HCT116 (cell line): ENCODE results near the gene CSNK2A2. TPM values are rescaled to one million over a fixed set of nuclear protein-coding genes. Genes with fewer than 3 reads are reported as not detected.

Experiments
- ATAC-seq: fragments of 200-7000 bp; cut with Tn5 transposase; 2 replicates; pipeline ENCODE4 v1.9.1; 2020; ENCODE audit warnings: mild to moderate bottlenecking, moderate library complexity
- BruUV-seq: library from RNA; stranded (reverse); fragments of 400-500 nt; replicated peaks from 2 replicates; lab custom pipeline; 2021; lab: Mats Ljungman, UMichigan
- CTCF ChIA-PET: fragments of 300-600 bp; sonication (Branson Sonifier 250); formaldehyde crosslinking; loops from one replicate; lab custom pipeline; 2021; ENCODE audit warnings: antibody characterized with exemption; lab: Charles Lee
- POLR2A ChIA-PET: fragments of 300-600, 350-600 bp; sonication (Branson Sonifier 250); formaldehyde crosslinking; loops from one replicate; lab custom pipeline; 2021; ENCODE audit warnings: antibody characterized with exemption; lab: Charles Lee
- RAD21 ChIA-PET, 2 experiments: fragments of 300-600 bp; sonication (Branson Sonifier 250); formaldehyde crosslinking; loops; one replicate each; lab custom pipeline; 2023; ENCODE audit warnings: low total read pairs in 2 of 2; ENCODE audit not compliant: uncharacterized antibody in 2 of 2, unreplicated experiment in 2 of 2, low non-redundant PET in 1 of 2; lab: Charles Lee
- DNase-seq: peaks from one replicate; pipeline ENCODE4 v3.0.0-alpha.2; 2010; ENCODE audit warnings: low read depth, low spot score
- H2AFZ ChIP-seq: fragments of 200-600 bp; shearing (Covaris generic), sonication (generic); 2 replicates; pipeline ENCODE4 v1.6.1; 2017; ENCODE audit warnings: low read depth, mixed run types, mixed read lengths, antibody characterized with exemption, low read length; ENCODE audit not compliant: poor library complexity, severe bottlenecking
- H3K27ac ChIP-seq: 2 replicates; pipeline ENCODE4 v1.5.1; 2012; ENCODE audit warnings: low read depth, low read length
- H3K27me3 ChIP-seq: fragments of 200-600 bp; sonication (generic); 2 replicates; pipeline ENCODE4 v1.6.1; 2016; ENCODE audit warnings: mixed run types, low read length, mixed read lengths; ENCODE audit not compliant: insufficient read depth
- H3K36me3 ChIP-seq, 2 experiments: fragments of 200-500 bp in 1 of 2; fragments of 200-600 bp in 1 of 2; sonication (Bioruptor generic) in 1 of 2; sonication (generic) in 1 of 2; 2 replicates each; pipeline versions ENCODE4 v1.5.1 to v1.6.1; 2014 to 2016; ENCODE audit warnings: low read length in 2 of 2, inconsistent platforms in 1 of 2, mixed read lengths in 1 of 2, mixed run types in 1 of 2; ENCODE audit not compliant: insufficient read depth in 2 of 2, control insufficient read depth in 1 of 2
- H3K4me1 ChIP-seq, 2 experiments: fragments of 200-600 bp in 1 of 2; sonication (generic) in 1 of 2; 2 replicates each; pipeline versions ENCODE4 v1.5.1 to v1.6.1; 2012 to 2017; ENCODE audit warnings: low read length in 2 of 2, inconsistent platforms in 1 of 2, mild to moderate bottlenecking in 1 of 2, mixed read lengths in 1 of 2, mixed run types in 1 of 2, moderate library complexity in 1 of 2; ENCODE audit not compliant: insufficient read depth in 2 of 2, control insufficient read depth in 1 of 2
- H3K4me2 ChIP-seq: fragments of 200-600 bp; sonication (generic); 2 replicates; pipeline ENCODE4 v1.6.1; 2017; ENCODE audit warnings: mixed run types, low read length, mixed read lengths
- H3K4me3 ChIP-seq, 2 experiments: fragments of 200-600 bp in 1 of 2; sonication (generic) in 1 of 2; replicated peaks in 1 of 2; 2 replicates each; pipeline ENCODE4 v1.5.1; 2011 to 2016; ENCODE audit warnings: low read length in 2 of 2, control low read depth in 1 of 2, low read depth in 1 of 2, mild to moderate bottlenecking in 1 of 2, mixed read lengths in 1 of 2, mixed run types in 1 of 2
- H3K79me2 ChIP-seq: fragments of 200-600 bp; sonication (generic); 2 replicates; pipeline ENCODE4 v1.6.1; 2017; ENCODE audit warnings: mild to moderate bottlenecking, mixed run types, low read length, moderate library complexity, mixed read lengths; ENCODE audit not compliant: insufficient read depth
- H3K9ac ChIP-seq: fragments of 200-600 bp; sonication (generic); 2 replicates; pipeline ENCODE4 v1.6.1; 2016; ENCODE audit warnings: low read length, mixed read lengths
- H3K9me2 ChIP-seq: fragments of 200-600 bp; sonication (generic), shearing (Covaris generic); 2 replicates; pipeline ENCODE4 v1.6.1; 2017; ENCODE audit warnings: mixed run types, mild to moderate bottlenecking, moderate library complexity; ENCODE audit not compliant: insufficient read depth
- H3K9me3 ChIP-seq, 2 experiments: fragments of 200-500 bp in 1 of 2; fragments of 200-600 bp in 1 of 2; sonication (Bioruptor generic) in 1 of 2; sonication (generic) in 1 of 2; 2 replicates each; pipeline ENCODE4 v1.6.1; 2014 to 2017; ENCODE audit warnings: low read length in 2 of 2, mixed read lengths in 2 of 2, inconsistent platforms in 1 of 2, low read depth in 1 of 2, mild to moderate bottlenecking in 1 of 2, mixed run types in 1 of 2, moderate library complexity in 1 of 2; ENCODE audit not compliant: control insufficient read depth in 1 of 2, insufficient read depth in 1 of 2
- H4K20me1 ChIP-seq: fragments of 200-600 bp; sonication (generic), shearing (Covaris generic); 2 replicates; pipeline ENCODE4 v1.6.1; 2017; ENCODE audit warnings: mixed run types, mild to moderate bottlenecking, moderate library complexity; ENCODE audit not compliant: insufficient read depth
- CBX3 ChIP-seq: IDR thresholded peaks from 2 replicates; pipeline ENCODE4 v1.6.1; 2012; ENCODE audit warnings: low read depth
- CEBPB ChIP-seq: IDR thresholded peaks from 2 replicates; pipeline ENCODE4 v1.6.1; 2012; ENCODE audit warnings: low read depth
- EGR1 ChIP-seq: IDR thresholded peaks from 2 replicates; pipeline ENCODE4 v1.6.1; 2012; ENCODE audit warnings: low read depth
- ELF1 ChIP-seq: IDR thresholded peaks from 2 replicates; pipeline ENCODE4 v1.6.1; 2012; ENCODE audit warnings: low read depth, borderline replicate concordance
- EZH2 ChIP-seq: fragments of 200-600 bp; sonication (generic); IDR thresholded peaks from 2 replicates; pipeline ENCODE4 v1.6.1; 2017; ENCODE audit warnings: antibody characterized with exemption, mixed run types
- EZH2phosphoT487 ChIP-seq: fragments of 200-600 bp; IDR thresholded peaks from 2 replicates; pipeline ENCODE4 v1.6.1; 2018; ENCODE audit warnings: antibody characterized with exemption, borderline replicate concordance
- JUND ChIP-seq: IDR thresholded peaks from 2 replicates; pipeline ENCODE4 v1.6.1; 2012
- POLR2AphosphoS5 ChIP-seq: IDR thresholded peaks from 2 replicates; pipeline ENCODE4 v1.6.1; 2011; ENCODE audit warnings: mild to moderate bottlenecking, low read depth, low read length, moderate library complexity
- RAD21 ChIP-seq: IDR thresholded peaks from 2 replicates; pipeline ENCODE4 v1.6.1; 2012; ENCODE audit warnings: low read depth, mild to moderate bottlenecking
- SIN3A ChIP-seq: IDR thresholded peaks from 2 replicates; pipeline ENCODE4 v1.6.1; 2012; ENCODE audit warnings: low read depth
- SP1 ChIP-seq: IDR thresholded peaks from 2 replicates; pipeline ENCODE4 v1.6.1; 2012; ENCODE audit warnings: low read depth
- SRF ChIP-seq: IDR thresholded peaks from 2 replicates; pipeline ENCODE4 v1.6.1; 2012; ENCODE audit warnings: low read depth
- YY1 ChIP-seq: IDR thresholded peaks from 2 replicates; pipeline ENCODE4 v1.6.1; 2011; ENCODE audit warnings: low read length, low read depth, moderate library complexity, mild to moderate bottlenecking; ENCODE audit not compliant: insufficient replicate concordance; ENCODE audit errors: extremely low read depth
- ZFX ChIP-seq: fragments of 450-650 bp; IDR thresholded peaks from 2 replicates; pipeline ENCODE4 v1.6.1; 2017
- intact Hi-C: fragments of 100-400 bp; cut with micrococcal nuclease; formaldehyde crosslinking; loops from 2 replicates; pipeline ENCODE4 v1.10.0; 2022
- total RNA-seq: library from RNA; stranded (reverse); gene quantifications from one replicate; pipeline ENCODE4 v1.2.1, GENCODE V29; 2021; ENCODE audit not compliant: unreplicated experiment
- TF ChIP-seq, protein P1 (sequence below): IDR thresholded peaks from 2 replicates; pipeline ENCODE4 v1.6.1; 2012; ENCODE audit warnings: low read depth
- TF ChIP-seq, protein P2 (sequence below): IDR thresholded peaks from 2 replicates; pipeline ENCODE4 v1.6.1; 2012
- TF ChIP-seq, protein P3 (sequence below), 3 experiments: fragments of 200-600 bp in 1 of 3; sonication (generic) in 1 of 3; IDR thresholded peaks in 2 of 3; conservative IDR thresholded peaks in 1 of 3; 2 replicates each; pipeline ENCODE4 v1.5.1; 2012 to 2017; ENCODE audit warnings: low read depth in 2 of 3, low read length in 2 of 3, antibody characterized with exemption in 1 of 3, borderline replicate concordance in 1 of 3, control low read depth in 1 of 3, mild to moderate bottlenecking in 1 of 3, mixed read lengths in 1 of 3, mixed run types in 1 of 3, moderate library complexity in 1 of 3; ENCODE audit not compliant: insufficient read depth in 1 of 3
- TF ChIP-seq, protein P4 (sequence below): IDR thresholded peaks from 2 replicates; pipeline ENCODE4 v1.6.1; 2011; ENCODE audit warnings: mild to moderate bottlenecking, low read length, moderate library complexity; ENCODE audit not compliant: insufficient replicate concordance; ENCODE audit errors: extremely low read depth
- TF ChIP-seq, protein P5 (sequence below): IDR thresholded peaks from 2 replicates; pipeline ENCODE4 v1.6.1; 2012

Gene CSNK2A2
- total RNA-seq, 1 experiment from 2014 or later = 97.7 TPM

DNA sequence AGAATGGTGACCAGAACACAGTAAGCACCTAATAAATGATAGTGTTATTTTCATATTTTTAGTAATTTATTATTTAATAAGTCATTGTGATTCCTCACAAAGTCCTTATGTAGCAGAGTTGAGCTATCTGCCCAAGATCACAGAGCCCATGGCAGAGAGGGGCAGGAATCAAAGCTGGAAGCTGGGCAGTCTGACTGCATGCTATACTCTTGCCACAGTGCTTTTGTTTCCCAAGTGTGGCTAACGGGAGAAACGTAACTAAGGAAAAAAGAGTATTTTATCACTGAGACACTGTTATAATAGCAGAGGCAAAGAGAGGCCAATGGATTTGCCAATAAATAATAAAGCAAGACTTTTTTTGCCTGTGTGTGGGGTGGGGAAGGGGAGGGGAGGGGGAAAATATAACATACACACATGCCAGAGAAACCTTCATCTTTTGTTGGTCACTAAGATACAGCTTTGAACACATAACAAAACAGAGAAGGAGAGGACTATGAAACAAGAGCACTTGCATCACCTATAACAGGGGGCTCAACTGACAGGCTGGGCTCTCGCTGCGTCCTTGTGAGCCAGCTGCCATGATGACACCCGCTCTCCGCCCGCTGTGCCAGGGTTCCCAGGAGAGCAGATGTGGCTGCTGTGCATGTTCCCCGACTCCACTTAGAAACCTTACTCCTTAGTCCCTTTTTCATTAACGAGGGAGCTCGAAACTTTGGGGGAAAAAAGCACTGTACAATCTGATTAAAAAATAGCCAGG is 10.1 kb downstream of the CSNK2A2 start:
- H3K4me2 ChIP-seq = no peak overlapping the region
- no peak for DNase-seq
- H3K4me1 ChIP-seq = no peaks in the 10 kb centered on the region
- intact Hi-C loops = no loop called here
- H3K36me3 ChIP-seq = peaks cover 68 to 83% of the 10 kb centered on the region in 2 experiments
- no peaks in the 10 kb centered on the region for H3K27me3 ChIP-seq
- no peaks in the 10 kb centered on the region for H3K9me3 ChIP-seq
- no peak overlapping the region for H3K27ac ChIP-seq
- TF ChIP-seq ELF1 (no peak), CEBPB (no peak), CBX3 (no peak), SRF (no peak), RAD21 (no peak), JUND (no peak), YY1 (no peak), SP1 (no peak), EZH2 (no peak), SIN3A (no peak), POLR2AphosphoS5 (no peak), EZH2phosphoT487 (no peak), ZFX (no peak), EGR1 (no peak)
- TF ChIP-seq, protein P1, sequence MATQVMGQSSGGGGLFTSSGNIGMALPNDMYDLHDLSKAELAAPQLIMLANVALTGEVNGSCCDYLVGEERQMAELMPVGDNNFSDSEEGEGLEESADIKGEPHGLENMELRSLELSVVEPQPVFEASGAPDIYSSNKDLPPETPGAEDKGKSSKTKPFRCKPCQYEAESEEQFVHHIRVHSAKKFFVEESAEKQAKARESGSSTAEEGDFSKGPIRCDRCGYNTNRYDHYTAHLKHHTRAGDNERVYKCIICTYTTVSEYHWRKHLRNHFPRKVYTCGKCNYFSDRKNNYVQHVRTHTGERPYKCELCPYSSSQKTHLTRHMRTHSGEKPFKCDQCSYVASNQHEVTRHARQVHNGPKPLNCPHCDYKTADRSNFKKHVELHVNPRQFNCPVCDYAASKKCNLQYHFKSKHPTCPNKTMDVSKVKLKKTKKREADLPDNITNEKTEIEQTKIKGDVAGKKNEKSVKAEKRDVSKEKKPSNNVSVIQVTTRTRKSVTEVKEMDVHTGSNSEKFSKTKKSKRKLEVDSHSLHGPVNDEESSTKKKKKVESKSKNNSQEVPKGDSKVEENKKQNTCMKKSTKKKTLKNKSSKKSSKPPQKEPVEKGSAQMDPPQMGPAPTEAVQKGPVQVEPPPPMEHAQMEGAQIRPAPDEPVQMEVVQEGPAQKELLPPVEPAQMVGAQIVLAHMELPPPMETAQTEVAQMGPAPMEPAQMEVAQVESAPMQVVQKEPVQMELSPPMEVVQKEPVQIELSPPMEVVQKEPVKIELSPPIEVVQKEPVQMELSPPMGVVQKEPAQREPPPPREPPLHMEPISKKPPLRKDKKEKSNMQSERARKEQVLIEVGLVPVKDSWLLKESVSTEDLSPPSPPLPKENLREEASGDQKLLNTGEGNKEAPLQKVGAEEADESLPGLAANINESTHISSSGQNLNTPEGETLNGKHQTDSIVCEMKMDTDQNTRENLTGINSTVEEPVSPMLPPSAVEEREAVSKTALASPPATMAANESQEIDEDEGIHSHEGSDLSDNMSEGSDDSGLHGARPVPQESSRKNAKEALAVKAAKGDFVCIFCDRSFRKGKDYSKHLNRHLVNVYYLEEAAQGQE = no peak
- TF ChIP-seq, protein P2, sequence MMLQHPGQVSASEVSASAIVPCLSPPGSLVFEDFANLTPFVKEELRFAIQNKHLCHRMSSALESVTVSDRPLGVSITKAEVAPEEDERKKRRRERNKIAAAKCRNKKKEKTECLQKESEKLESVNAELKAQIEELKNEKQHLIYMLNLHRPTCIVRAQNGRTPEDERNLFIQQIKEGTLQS = no peak
- TF ChIP-seq, protein P3, sequence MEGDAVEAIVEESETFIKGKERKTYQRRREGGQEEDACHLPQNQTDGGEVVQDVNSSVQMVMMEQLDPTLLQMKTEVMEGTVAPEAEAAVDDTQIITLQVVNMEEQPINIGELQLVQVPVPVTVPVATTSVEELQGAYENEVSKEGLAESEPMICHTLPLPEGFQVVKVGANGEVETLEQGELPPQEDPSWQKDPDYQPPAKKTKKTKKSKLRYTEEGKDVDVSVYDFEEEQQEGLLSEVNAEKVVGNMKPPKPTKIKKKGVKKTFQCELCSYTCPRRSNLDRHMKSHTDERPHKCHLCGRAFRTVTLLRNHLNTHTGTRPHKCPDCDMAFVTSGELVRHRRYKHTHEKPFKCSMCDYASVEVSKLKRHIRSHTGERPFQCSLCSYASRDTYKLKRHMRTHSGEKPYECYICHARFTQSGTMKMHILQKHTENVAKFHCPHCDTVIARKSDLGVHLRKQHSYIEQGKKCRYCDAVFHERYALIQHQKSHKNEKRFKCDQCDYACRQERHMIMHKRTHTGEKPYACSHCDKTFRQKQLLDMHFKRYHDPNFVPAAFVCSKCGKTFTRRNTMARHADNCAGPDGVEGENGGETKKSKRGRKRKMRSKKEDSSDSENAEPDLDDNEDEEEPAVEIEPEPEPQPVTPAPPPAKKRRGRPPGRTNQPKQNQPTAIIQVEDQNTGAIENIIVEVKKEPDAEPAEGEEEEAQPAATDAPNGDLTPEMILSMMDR (IDR thresholded peaks at IDR 0.05 in 2 of 3, conservative IDR thresholded peaks at IDR 0.05 in 1 of 3; ENCODE audit: borderline replicate concordance in 1 of 3, insufficient read depth in 1 of 3, low read depth in 2 of 3, low read length in 2 of 3) = no peak
- TF ChIP-seq, protein P4, sequence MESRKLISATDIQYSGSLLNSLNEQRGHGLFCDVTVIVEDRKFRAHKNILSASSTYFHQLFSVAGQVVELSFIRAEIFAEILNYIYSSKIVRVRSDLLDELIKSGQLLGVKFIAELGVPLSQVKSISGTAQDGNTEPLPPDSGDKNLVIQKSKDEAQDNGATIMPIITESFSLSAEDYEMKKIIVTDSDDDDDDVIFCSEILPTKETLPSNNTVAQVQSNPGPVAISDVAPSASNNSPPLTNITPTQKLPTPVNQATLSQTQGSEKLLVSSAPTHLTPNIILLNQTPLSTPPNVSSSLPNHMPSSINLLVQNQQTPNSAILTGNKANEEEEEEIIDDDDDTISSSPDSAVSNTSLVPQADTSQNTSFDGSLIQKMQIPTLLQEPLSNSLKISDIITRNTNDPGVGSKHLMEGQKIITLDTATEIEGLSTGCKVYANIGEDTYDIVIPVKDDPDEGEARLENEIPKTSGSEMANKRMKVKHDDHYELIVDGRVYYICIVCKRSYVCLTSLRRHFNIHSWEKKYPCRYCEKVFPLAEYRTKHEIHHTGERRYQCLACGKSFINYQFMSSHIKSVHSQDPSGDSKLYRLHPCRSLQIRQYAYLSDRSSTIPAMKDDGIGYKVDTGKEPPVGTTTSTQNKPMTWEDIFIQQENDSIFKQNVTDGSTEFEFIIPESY = no peak
- TF ChIP-seq, protein P5, sequence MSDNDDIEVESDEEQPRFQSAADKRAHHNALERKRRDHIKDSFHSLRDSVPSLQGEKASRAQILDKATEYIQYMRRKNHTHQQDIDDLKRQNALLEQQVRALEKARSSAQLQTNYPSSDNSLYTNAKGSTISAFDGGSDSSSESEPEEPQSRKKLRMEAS = no peak
- TF ChIP-seq, all 23 proteins: peak for 0
- RAD21 ChIA-PET = no interaction called here
- ATAC-seq = no peak
- Histone ChIP-seq H3K79me2 (peaks cover 72% of the 10 kb centered on the region), H3K4me3 (no peak overlapping the region), H2AFZ (no peak overlapping the region), H3K9me2 (no peaks in the 10 kb centered on the region), H3K9ac (no peak overlapping the region), H4K20me1 (peaks cover 3% of the 10 kb centered on the region; the same call in 1 of the 2 replicates)
- POLR2A ChIA-PET = interaction anchor here (0.8 kb wide), 1 partner anchor 10 kb away, joined by 3 read pairs; no protein-coding TSS in a partner anchor
- BruUV-seq = no TSS peak
- CTCF ChIA-PET = no interaction called here
